Activated CD4-positive, alpha-beta T cell treated with anti-CD3 and anti-CD28 coated beads, Interleukin-2, amount 10 ng/mL, durations not matched to agents 24 days and 14 days (primary cell): ENCODE results near the gene YPEL3. TPM values are rescaled to one million over a fixed set of nuclear protein-coding genes. Genes with fewer than 3 reads are reported as not detected.

Experiments used
- DNase-seq: peaks from one replicate; pipeline ENCODE4 v3.0.0; 2022
- H3K27ac Mint-ChIP-seq: one replicate; pipeline ENCODE4 v1.8.0; 2022; ENCODE audit warnings: mild to moderate bottlenecking, mixed read lengths
- H3K27me3 Mint-ChIP-seq: one replicate; pipeline ENCODE4 v1.8.0; 2022; ENCODE audit warnings: mixed read lengths
- H3K36me3 Mint-ChIP-seq: one replicate; pipeline ENCODE4 v1.8.0; 2022; ENCODE audit warnings: low read depth, mild to moderate bottlenecking, mixed read lengths
- H3K4me1 Mint-ChIP-seq: one replicate; pipeline ENCODE4 v1.8.0; 2021; ENCODE audit warnings: mixed read lengths
- H3K4me3 Mint-ChIP-seq: one replicate; pipeline ENCODE4 v1.8.0; 2022; ENCODE audit warnings: mild to moderate bottlenecking, moderate library complexity, mixed read lengths
- H3K9me3 Mint-ChIP-seq: one replicate; pipeline ENCODE4 v1.8.0; 2021; ENCODE audit warnings: mixed read lengths
- intact Hi-C: fragments of 100-400 bp; cut with micrococcal nuclease; formaldehyde crosslinking; loops from one replicate; pipeline ENCODE4 v1.15.1; 2023
- total RNA-seq: library from RNA; stranded (reverse); gene quantifications from 2 replicates; pipeline ENCODE4 v1.2.3, GENCODE V29; 2022

YPEL3 gene
- total RNA-seq, 1 donor from 2014 or later: 11.9 TPM

- Mint-ChIP-seq H3K27ac (peak within 1 kb of the TSS; percentile 36), H3K27me3 (no peaks in the 10 kb centered on the region), H3K36me3 (peaks cover 21% of the 10 kb centered on the region), H3K4me1 (peaks cover 10% of the 10 kb centered on the region), H3K4me3 (no peak within 1 kb of the TSS), H3K9me3 (no peaks in the 10 kb centered on the region)
- DNase-seq: no peak
- intact Hi-C loops: no loop called here
Observed at GRCh38 chr16:30113031-30113710, 17.2 kb upstream of the YPEL3 start, which contains the start of gene GDPD3. Gene GDPD3, minus strand, starts transcription at chr16:30113537. Its CDS starts 59 bp downstream, at chr16:30113478.

GRCh38 chr16:30112197-30113030, 16.4 kb upstream of the YPEL3 start:
- H3K36me3 Mint-ChIP-seq: peaks cover 22% of the 10 kb centered on the region
- intact Hi-C loops: no loop called here
- H3K27me3 Mint-ChIP-seq: no peaks in the 10 kb centered on the region
- H3K9me3 Mint-ChIP-seq: no peaks in the 10 kb centered on the region
- peak; percentile 89 for DNase-seq
- H3K4me3 Mint-ChIP-seq: no peak overlapping the region
- peak overlapping the region; percentile 36 for H3K27ac Mint-ChIP-seq
- peaks cover 10% of the 10 kb centered on the region for H3K4me1 Mint-ChIP-seq

DNA sequence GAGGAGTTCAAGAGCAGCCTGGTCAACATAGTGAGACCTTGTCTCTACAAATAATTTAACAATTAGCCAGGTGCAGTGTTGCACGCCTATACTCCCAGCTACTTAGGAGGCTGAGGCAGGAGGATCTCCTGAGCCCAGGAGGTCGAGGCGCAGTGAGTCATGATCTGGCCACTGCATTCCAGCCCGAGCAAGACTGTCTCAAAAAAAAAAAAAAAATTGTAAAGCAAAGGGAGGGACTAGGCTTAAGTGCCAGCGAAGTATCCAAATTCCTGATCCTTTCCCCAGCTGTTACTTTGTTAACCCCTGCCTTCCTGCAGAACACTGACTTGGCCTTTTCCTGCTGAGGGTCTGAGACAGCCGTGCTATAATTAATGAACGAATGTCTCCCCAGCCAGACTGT, 14.6 kb upstream of the YPEL3 start:
- Mint-ChIP-seq H3K4me3 (no peak overlapping the region), H3K9me3 (no peaks in the 10 kb centered on the region), H3K27ac (no peak overlapping the region), H3K4me1 (peaks cover 10% of the 10 kb centered on the region), H3K36me3 (peaks cover 29% of the 10 kb centered on the region), H3K27me3 (no peaks in the 10 kb centered on the region)
- DNase-seq: no peak
- intact Hi-C loops: no loop called here

GRCh38 chr16:30108059-30108850, 12.2 kb upstream of the YPEL3 start:
- H3K9me3 Mint-ChIP-seq: no peaks in the 10 kb centered on the region
- H3K4me1 Mint-ChIP-seq: peaks cover 7% of the 10 kb centered on the region
- DNase-seq: no peak
- no peak overlapping the region for H3K27ac Mint-ChIP-seq
- intact Hi-C loops: no loop called here
- H3K4me3 Mint-ChIP-seq: no peak overlapping the region
- no peaks in the 10 kb centered on the region for H3K27me3 Mint-ChIP-seq
- H3K36me3 Mint-ChIP-seq: peaks cover 35% of the 10 kb centered on the region

DNA sequence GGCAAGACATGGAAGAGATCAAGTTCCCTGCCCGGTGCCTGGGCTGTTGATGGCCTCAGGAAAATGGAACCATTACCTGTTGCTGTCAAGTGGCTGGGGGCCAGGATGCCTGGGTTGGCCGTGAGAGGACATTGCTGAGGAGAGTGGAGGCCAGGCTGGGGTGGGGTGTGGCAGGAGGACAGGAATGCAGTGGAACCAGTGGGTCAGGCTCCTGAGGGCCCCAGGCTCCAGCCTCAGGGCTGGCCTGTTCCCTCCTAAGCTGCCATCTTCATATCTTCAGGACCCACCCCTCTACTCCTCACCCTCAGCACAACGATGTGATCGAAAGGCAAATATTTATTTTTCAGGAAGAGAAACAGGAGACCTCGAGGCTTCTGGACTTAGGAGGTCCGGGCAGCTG, 8.5 kb upstream of the YPEL3 start:
- intact Hi-C loops: no loop called here
- DNase-seq: no peak
- H3K27ac Mint-ChIP-seq: no peak overlapping the region
- H3K36me3 Mint-ChIP-seq: peaks cover 30% of the 10 kb centered on the region
- no peaks in the 10 kb centered on the region for H3K4me1 Mint-ChIP-seq
- no peaks in the 10 kb centered on the region for H3K9me3 Mint-ChIP-seq
- H3K27me3 Mint-ChIP-seq: no peaks in the 10 kb centered on the region
- no peak overlapping the region for H3K4me3 Mint-ChIP-seq

- Mint-ChIP-seq H3K9me3 (no peaks in the 10 kb centered on the region), H3K36me3 (peaks cover 32% of the 10 kb centered on the region), H3K27ac (no peak overlapping the region), H3K27me3 (no peaks in the 10 kb centered on the region), H3K4me3 (no peak overlapping the region), H3K4me1 (no peaks in the 10 kb centered on the region)
- intact Hi-C loops: no loop called here
- DNase-seq: no peak
Observed at GRCh38 chr16:30104090-30104489, 8.1 kb upstream of the YPEL3 start.

DNA sequence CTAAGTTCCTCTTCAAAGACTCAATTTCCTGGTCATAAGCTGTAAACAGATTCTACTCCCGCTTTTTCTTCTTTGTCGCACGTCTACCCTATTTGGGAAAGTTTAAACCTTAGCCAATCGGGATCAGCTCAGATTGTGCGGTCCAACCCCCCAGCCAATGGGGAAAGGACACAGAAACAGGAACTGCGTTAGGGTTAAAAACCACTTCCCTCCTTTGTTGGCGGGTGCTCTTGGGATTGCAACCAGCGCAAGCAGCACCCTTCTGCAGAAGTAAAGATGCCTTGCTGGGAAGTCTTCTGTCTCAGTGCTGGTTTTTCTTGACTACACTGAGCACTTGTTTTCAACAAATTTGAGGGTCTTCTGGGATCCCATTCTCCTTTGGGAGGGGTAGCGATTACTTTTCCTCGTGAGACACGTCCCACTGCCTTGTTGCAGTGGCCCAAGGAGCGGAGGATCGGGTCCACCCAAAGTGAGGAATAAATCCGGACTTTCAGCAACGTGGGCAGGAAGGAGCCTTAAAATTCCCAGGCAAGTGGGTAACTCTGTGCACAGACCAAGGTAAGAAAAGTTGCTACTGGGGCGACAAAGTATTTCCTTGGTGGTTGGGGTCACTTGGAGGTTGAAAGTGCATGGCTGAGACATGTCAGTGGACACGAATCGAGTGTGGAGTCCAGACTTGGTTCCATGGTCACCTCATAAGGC, 1.0 kb upstream of the YPEL3 start:
- H3K4me1 Mint-ChIP-seq: peaks cover 30% of the 10 kb centered on the region
- H3K27ac Mint-ChIP-seq: peak overlapping the region; percentile 90
- peak; percentile 70 for DNase-seq
- peaks cover 31% of the 10 kb centered on the region for H3K36me3 Mint-ChIP-seq
- no peaks in the 10 kb centered on the region for H3K27me3 Mint-ChIP-seq
- peak overlapping the region; percentile 74 for H3K4me3 Mint-ChIP-seq
- intact Hi-C loops: no loop called here
- H3K9me3 Mint-ChIP-seq: peaks cover 13% of the 10 kb centered on the region

- Mint-ChIP-seq H3K36me3 (peaks cover 31% of the 10 kb centered on the region), H3K4me3 (peak overlapping the region; percentile 91), H3K27me3 (no peaks in the 10 kb centered on the region), H3K4me1 (peaks cover 34% of the 10 kb centered on the region), H3K9me3 (peaks cover 13% of the 10 kb centered on the region), H3K27ac (peak overlapping the region; percentile 88)
- peak; percentile 74 for DNase-seq
- intact Hi-C loops: no loop called here
Observed at GRCh38 chr16:30095166-30096078, 591 bp downstream of the YPEL3 start.

DNA sequence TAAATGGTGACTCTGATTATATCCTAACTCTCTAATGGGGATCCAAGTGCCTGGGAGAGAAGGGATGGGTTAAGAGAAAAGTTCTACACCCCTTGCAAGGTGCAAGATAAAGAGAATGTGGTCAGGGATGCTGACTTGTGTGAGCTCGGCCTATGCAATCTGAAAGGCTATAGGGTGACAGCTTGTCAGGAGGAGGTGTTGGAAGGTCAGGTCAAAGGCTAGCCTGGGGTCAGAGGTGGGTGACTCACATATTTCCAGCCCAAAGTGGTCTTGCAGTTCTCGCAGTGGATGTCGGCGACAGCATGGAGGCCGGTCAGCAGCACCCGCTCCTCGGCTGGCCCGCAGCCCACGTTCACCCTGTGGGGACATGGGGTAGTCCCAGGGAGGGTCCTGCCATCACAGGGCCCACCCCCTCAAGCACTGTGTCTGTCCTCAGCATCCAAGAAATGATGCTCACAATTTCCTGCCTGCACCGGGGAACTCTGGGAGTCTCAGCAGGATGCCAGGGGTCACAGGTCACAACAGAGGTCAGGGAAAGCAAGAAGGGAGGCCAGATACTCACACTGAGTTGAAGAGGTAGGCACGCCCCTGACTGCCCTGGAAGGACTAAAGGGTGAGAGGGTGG, 1.4 kb downstream of the YPEL3 start:
- peak overlapping the region; percentile 91 for H3K4me3 Mint-ChIP-seq
- H3K9me3 Mint-ChIP-seq: peaks cover 13% of the 10 kb centered on the region
- peak overlapping the region; percentile 88 for H3K27ac Mint-ChIP-seq
- DNase-seq: no peak
- peaks cover 42% of the 10 kb centered on the region for H3K4me1 Mint-ChIP-seq
- H3K27me3 Mint-ChIP-seq: no peaks in the 10 kb centered on the region
- intact Hi-C loops: no loop called here
- H3K36me3 Mint-ChIP-seq: peaks cover 31% of the 10 kb centered on the region

- Mint-ChIP-seq H3K27me3 (no peaks in the 10 kb centered on the region), H3K27ac (peak overlapping the region; percentile 93), H3K4me1 (peaks cover 44% of the 10 kb centered on the region), H3K9me3 (peaks cover 7% of the 10 kb centered on the region), H3K4me3 (peak overlapping the region; percentile 87), H3K36me3 (peaks cover 24% of the 10 kb centered on the region)
- intact Hi-C loops: loop anchor here (1.0 kb wide), 3 partner anchors 17 to 31 kb away; partner anchors contain the start of genes ALDOA, MAPK3 and PPP4C
- DNase-seq: peak; percentile 91
Observed at GRCh38 chr16:30092373-30093010, 3.5 kb downstream of the YPEL3 start.

DNA sequence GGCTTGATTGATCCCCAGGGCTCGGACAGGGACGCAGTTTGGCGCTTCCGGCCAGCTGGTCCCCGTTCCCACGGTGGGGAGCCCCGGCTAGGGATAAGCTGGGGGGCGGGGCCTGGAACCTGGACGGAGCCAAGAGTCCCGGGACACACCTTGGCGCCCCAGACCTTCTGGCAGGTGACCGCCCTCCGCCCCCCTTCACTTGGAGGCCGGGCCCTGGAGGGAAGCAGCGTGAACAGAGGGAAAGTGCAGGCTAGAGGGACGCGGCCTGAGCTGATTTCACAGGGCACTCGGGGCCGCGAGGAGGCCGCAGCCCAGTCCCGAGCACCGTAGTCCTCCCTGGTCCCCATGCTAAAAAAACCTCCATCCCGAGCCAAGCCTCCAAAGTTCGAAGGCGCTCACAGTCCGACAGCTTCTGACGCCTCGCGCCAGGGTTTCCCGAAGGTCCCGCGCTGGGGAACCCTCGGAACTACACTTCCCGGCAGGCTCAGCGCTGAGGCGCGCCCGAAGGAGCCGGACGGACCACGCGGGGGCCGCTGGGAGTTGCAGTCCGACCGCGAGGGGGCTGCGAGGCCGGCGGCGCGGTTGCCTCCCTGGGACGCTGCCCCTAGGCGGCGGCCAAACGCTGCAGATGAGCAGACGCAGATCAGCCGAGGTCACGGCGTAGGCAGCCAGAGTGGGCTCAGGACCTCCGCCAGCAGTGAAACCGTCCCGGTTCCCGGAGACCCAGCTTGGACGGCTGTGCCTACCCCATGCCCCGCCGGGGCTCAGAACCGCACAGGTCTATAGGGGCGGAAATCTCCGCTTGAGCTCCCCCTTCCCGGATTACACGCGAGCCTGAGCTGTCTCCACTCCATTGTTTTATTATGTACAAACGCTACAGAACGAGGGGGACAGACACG, 4.3 kb downstream of the YPEL3 start, which contains the start of gene TBX6:
TSS of gene TBX6 (minus strand) at position 451 of the 899 bp plus-strand sequence. CDS start 731 bp downstream, outside the sequence.
- peaks cover 25% of the 10 kb centered on the region for H3K36me3 Mint-ChIP-seq
- H3K27me3 Mint-ChIP-seq: no peaks in the 10 kb centered on the region
- intact Hi-C loops: loop anchor here (1.0 kb wide), 3 partner anchors 16 to 32 kb away; partner anchors contain the start of genes ALDOA, MAPK3 and PPP4C

More for the DNA sequence above, 4.3 kb downstream of the YPEL3 start, which contains the start of gene TBX6:
- Mint-ChIP-seq H3K27ac (peak within 1 kb of the TSS; percentile 93), H3K9me3 (peaks cover under 1% of the 10 kb centered on the region), H3K4me3 (peak within 1 kb of the TSS; percentile 87), H3K4me1 (peaks cover 40% of the 10 kb centered on the region)
- peak; percentile 98 for DNase-seq
